Calu3 (cell line): ENCODE measurements around the gene UBASH3B. TPM values are rescaled to one million over a fixed set of nuclear protein-coding genes. Genes with fewer than 3 reads are reported as not detected.

Source experiments
- BruUV-seq: library from RNA; stranded (reverse); fragments of 400-500 nt; replicated peaks from 2 replicates; lab custom pipeline; 2021; lab: Mats Ljungman, UMichigan
- CTCF ChIA-PET: fragments of 300-600 bp; sonication (Branson Sonifier 250); formaldehyde crosslinking; loops from one replicate; lab custom pipeline; 2022; ENCODE audit warnings: antibody characterized with exemption; lab: Charles Lee
- DNase-seq: peaks from one replicate; pipeline ENCODE4 v3.0.0; 2022
- H3K27ac Mint-ChIP-seq: one replicate; pipeline ENCODE4 v1.8.0; 2022; ENCODE audit warnings: mixed read lengths; ENCODE audit not compliant: unreplicated experiment
- H3K27me3 Mint-ChIP-seq: one replicate; pipeline ENCODE4 v1.8.0; 2022; ENCODE audit warnings: mixed read lengths; ENCODE audit not compliant: unreplicated experiment
- H3K36me3 Mint-ChIP-seq: one replicate; pipeline ENCODE4 v1.8.0; 2022; ENCODE audit warnings: mild to moderate bottlenecking, moderate library complexity, mixed read lengths; ENCODE audit not compliant: insufficient read depth, unreplicated experiment
- H3K4me1 Mint-ChIP-seq: one replicate; pipeline ENCODE4 v1.8.0; 2022; ENCODE audit warnings: mild to moderate bottlenecking, low read depth, mixed read lengths; ENCODE audit not compliant: unreplicated experiment
- H3K4me3 Mint-ChIP-seq: one replicate; pipeline ENCODE4 v1.8.0; 2022; ENCODE audit warnings: mild to moderate bottlenecking, low read depth, moderate library complexity, mixed read lengths; ENCODE audit not compliant: unreplicated experiment
- H3K9me3 Mint-ChIP-seq: one replicate; pipeline ENCODE4 v1.8.0; 2022; ENCODE audit warnings: low read depth, mixed read lengths; ENCODE audit not compliant: unreplicated experiment
- CTCF ChIP-seq: fragments of 200-600 bp; IDR thresholded peaks from one replicate; pipeline ENCODE4 v1.8.0; 2022; ENCODE audit warnings: antibody characterized with exemption; ENCODE audit not compliant: unreplicated experiment
- intact Hi-C: fragments of 100-400 bp; cut with micrococcal nuclease; formaldehyde crosslinking; loops from one replicate; pipeline ENCODE4 v1.10.0; 2022; ENCODE audit not compliant: unreplicated experiment
- total RNA-seq: library from RNA; stranded (reverse); gene quantifications from 2 replicates; pipeline ENCODE4 v1.2.3, GENCODE V29; 2022

Gene UBASH3B
- total RNA-seq, 1 experiment from 2014 or later, result 74.9 TPM

- H3K4me1 Mint-ChIP-seq, result no peaks in the 10 kb centered on the region
- H3K27ac Mint-ChIP-seq, result peak overlapping the region; percentile 46
- H3K27me3 Mint-ChIP-seq, result no peaks in the 10 kb centered on the region
- TF ChIP-seq CTCF, result no peak
- intact Hi-C loops, result no loop called here
- no TSS peak for BruUV-seq
- no peak overlapping the region for H3K4me3 Mint-ChIP-seq
- no peaks in the 10 kb centered on the region for H3K9me3 Mint-ChIP-seq
- H3K36me3 Mint-ChIP-seq, result peaks cover 18% of the 10 kb centered on the region
- DNase-seq, result no peak
- CTCF ChIA-PET, result no interaction called here
Observed at GRCh38 chr11:122803716-122804115, 148.2 kb downstream of the UBASH3B start.

GRCh38 chr11:122804161-122804560 is 148.6 kb downstream of the UBASH3B start:
- peak overlapping the region; percentile 46 for H3K27ac Mint-ChIP-seq

GRCh38 chr11:122804796-122805195 is 149.3 kb downstream of the UBASH3B start:
- no peak for TF ChIP-seq CTCF
- Mint-ChIP-seq H3K4me1 (no peaks in the 10 kb centered on the region), H3K9me3 (no peaks in the 10 kb centered on the region), H3K27ac (no peak overlapping the region), H3K36me3 (peaks cover 22% of the 10 kb centered on the region), H3K4me3 (no peak overlapping the region), H3K27me3 (no peaks in the 10 kb centered on the region)
- DNase-seq, result no peak
- intact Hi-C loops, result no loop called here
- no TSS peak for BruUV-seq
- CTCF ChIA-PET, result no interaction called here

More at GRCh38 chr11:122804161-122804560, 148.6 kb downstream of the UBASH3B start:
- Mint-ChIP-seq H3K4me1 (no peaks in the 10 kb centered on the region), H3K27me3 (no peaks in the 10 kb centered on the region), H3K4me3 (no peak overlapping the region), H3K36me3 (peaks cover 18% of the 10 kb centered on the region), H3K9me3 (no peaks in the 10 kb centered on the region)
- TF ChIP-seq CTCF, result no peak
- no peak for DNase-seq
- CTCF ChIA-PET, result no interaction called here
- BruUV-seq, result no TSS peak
- intact Hi-C loops, result no loop called here

DNA sequence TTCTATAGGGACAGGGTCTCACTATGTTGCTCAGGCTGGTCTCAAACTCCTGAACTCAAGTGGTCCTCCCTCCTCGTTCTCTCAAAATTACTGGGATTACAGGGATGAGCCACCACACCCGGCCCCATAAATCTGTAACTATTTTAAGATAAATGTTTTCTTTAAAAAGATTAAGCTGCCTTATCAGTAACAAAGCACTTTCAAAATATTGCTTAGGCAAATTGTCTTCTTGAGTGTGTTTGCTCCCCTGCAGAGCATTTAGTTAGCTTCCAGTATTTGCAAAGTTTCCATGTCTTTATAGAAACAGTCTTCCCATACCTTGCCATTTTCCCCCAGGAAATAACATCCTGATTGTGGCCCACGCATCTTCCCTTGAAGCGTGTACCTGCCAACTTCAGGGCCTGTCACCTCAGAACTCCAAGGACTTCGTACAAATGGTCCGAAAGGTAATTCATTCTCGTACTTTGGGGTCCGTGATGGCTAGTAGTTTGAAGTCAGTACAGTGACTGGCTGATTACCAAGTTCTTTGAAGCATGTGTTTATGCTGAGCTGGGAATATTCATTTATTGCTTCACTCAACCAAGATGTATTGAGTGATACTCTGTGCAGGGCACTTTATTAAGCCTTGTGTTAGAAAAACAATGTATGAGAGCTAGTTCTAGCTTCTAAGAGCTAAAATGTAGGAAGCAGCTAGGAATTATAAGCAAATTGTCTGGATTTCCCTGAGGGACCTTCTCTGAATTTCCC is 152.4 kb downstream of the UBASH3B start:
- Mint-ChIP-seq H3K27me3 (no peaks in the 10 kb centered on the region), H3K4me1 (no peaks in the 10 kb centered on the region), H3K36me3 (peaks cover 26% of the 10 kb centered on the region), H3K4me3 (no peak overlapping the region), H3K27ac (no peak overlapping the region), H3K9me3 (no peaks in the 10 kb centered on the region)
- no peak for DNase-seq
- CTCF ChIA-PET, result no interaction called here
- BruUV-seq, result no TSS peak
- intact Hi-C loops, result no loop called here
- TF ChIP-seq CTCF, result no peak
